MM.1S (cell line): ENCODE measurements around the gene SELENOO.

Experiments
- DNase-seq: peaks from one replicate; pipeline ENCODE4 v3.0.0-alpha.2; 2015
- H2AFZ ChIP-seq: fragments of 300-600 bp; sonication (generic); 2 replicates; pipeline ENCODE4 v1.6.0; 2016; ENCODE audit warnings: antibody characterized with exemption, low read length
- H3F3A ChIP-seq: fragments of 300-600 bp; sonication (generic); 2 replicates; pipeline ENCODE4 v1.6.1; 2016; ENCODE audit warnings: mild to moderate bottlenecking, antibody characterized with exemption, low read length, moderate library complexity, mixed read lengths; ENCODE audit not compliant: insufficient read depth
- H3K27ac ChIP-seq: fragments of 300-600 bp; sonication (generic); 2 replicates; pipeline ENCODE4 v1.5.1; 2016; ENCODE audit warnings: mild to moderate bottlenecking, low read length
- H3K27me3 ChIP-seq: fragments of 300-600 bp; sonication (generic); replicated peaks from 2 replicates; pipeline ENCODE4 v1.6.0; 2016; ENCODE audit warnings: low read length; ENCODE audit not compliant: insufficient read depth
- H3K36me3 ChIP-seq: fragments of 300-600 bp; sonication (generic); replicated peaks from 2 replicates; pipeline ENCODE4 v1.6.1; 2016; ENCODE audit warnings: mild to moderate bottlenecking, low read length, mixed read lengths; ENCODE audit not compliant: insufficient read depth
- H3K4me1 ChIP-seq: fragments of 300-600 bp; sonication (generic); 2 replicates; pipeline ENCODE4 v1.6.1; 2016; ENCODE audit warnings: low read length, mixed read lengths
- H3K4me2 ChIP-seq: fragments of 300-600 bp; sonication (generic); 2 replicates; pipeline ENCODE4 v1.6.0; 2016; ENCODE audit warnings: low read depth, low read length
- H3K4me3 ChIP-seq: fragments of 300-600 bp; sonication (generic); 2 replicates; pipeline ENCODE4 v1.5.1; 2016; ENCODE audit warnings: low read length, mixed read lengths
- H3K79me2 ChIP-seq: fragments of 300-600 bp; sonication (generic); 2 replicates; pipeline ENCODE4 v1.6.1; 2016; ENCODE audit warnings: mixed run types, low read length, mixed read lengths
- H3K9ac ChIP-seq: fragments of 300-600 bp; sonication (generic); 2 replicates; pipeline ENCODE4 v1.6.1; 2016; ENCODE audit warnings: low read length, mixed read lengths
- H3K9me2 ChIP-seq: fragments of 300-600 bp; sonication (generic); replicated peaks from 2 replicates; pipeline ENCODE4 v1.6.1; 2016; ENCODE audit warnings: mild to moderate bottlenecking, low read length, mixed read lengths; ENCODE audit not compliant: insufficient read depth
- H3K9me3 ChIP-seq: fragments of 300-600 bp; sonication (generic); replicated peaks from 2 replicates; pipeline ENCODE4 v1.6.1; 2016; ENCODE audit warnings: mild to moderate bottlenecking, low read length, mixed read lengths; ENCODE audit not compliant: insufficient read depth
- H4K20me1 ChIP-seq: fragments of 300-600 bp; sonication (generic); 2 replicates; pipeline ENCODE4 v1.6.1; 2016; ENCODE audit warnings: mild to moderate bottlenecking, low read length, moderate library complexity, mixed read lengths; ENCODE audit not compliant: insufficient read depth
- EZH2 ChIP-seq: fragments of 300-600 bp; sonication (generic); optimal IDR thresholded peaks from 2 replicates; pipeline ENCODE3; 2017; ENCODE audit warnings: low read depth, mild to moderate bottlenecking, antibody characterized with exemption, low read length, mixed read lengths
- EZH2phosphoT487 ChIP-seq: fragments of 300-600 bp; sonication (generic); IDR thresholded peaks from 2 replicates; pipeline ENCODE4 v1.6.1; 2018; ENCODE audit warnings: antibody characterized with exemption, low read length
- TF ChIP-seq, protein P1 (sequence below): fragments of 300-600 bp; sonication (generic); IDR thresholded peaks from 2 replicates; pipeline ENCODE4 v1.5.1; 2016; ENCODE audit warnings: antibody characterized with exemption, low read length, mixed read lengths

Gene SELENOO

GRCh38 chr22:50248196-50249081, 47.6 kb downstream of the SELENOO start:
- Histone ChIP-seq H2AFZ (no peak overlapping the region), H3K4me2 (peak overlapping the region; percentile 28; the same call in 1 of the 2 replicates), H3F3A (peaks cover 46% of the 10 kb centered on the region), H3K4me3 (no peak overlapping the region), H3K4me1 (peaks cover 36% of the 10 kb centered on the region), H3K9me2 (no peaks in the 10 kb centered on the region), H4K20me1 (no peaks in the 10 kb centered on the region), H3K9me3 (no peaks in the 10 kb centered on the region), H3K79me2 (peaks cover 53% of the 10 kb centered on the region), H3K36me3 (no peaks in the 10 kb centered on the region), H3K27ac (peak overlapping the region; percentile 69; the same call in 1 of the 2 replicates), H3K9ac (peak overlapping the region; percentile 34), H3K27me3 (no peaks in the 10 kb centered on the region)
- TF ChIP-seq, protein P1, sequence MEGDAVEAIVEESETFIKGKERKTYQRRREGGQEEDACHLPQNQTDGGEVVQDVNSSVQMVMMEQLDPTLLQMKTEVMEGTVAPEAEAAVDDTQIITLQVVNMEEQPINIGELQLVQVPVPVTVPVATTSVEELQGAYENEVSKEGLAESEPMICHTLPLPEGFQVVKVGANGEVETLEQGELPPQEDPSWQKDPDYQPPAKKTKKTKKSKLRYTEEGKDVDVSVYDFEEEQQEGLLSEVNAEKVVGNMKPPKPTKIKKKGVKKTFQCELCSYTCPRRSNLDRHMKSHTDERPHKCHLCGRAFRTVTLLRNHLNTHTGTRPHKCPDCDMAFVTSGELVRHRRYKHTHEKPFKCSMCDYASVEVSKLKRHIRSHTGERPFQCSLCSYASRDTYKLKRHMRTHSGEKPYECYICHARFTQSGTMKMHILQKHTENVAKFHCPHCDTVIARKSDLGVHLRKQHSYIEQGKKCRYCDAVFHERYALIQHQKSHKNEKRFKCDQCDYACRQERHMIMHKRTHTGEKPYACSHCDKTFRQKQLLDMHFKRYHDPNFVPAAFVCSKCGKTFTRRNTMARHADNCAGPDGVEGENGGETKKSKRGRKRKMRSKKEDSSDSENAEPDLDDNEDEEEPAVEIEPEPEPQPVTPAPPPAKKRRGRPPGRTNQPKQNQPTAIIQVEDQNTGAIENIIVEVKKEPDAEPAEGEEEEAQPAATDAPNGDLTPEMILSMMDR: no peak
- TF ChIP-seq EZH2phosphoT487 (no peak), EZH2 (no peak)
- no peak for DNase-seq

DNA sequence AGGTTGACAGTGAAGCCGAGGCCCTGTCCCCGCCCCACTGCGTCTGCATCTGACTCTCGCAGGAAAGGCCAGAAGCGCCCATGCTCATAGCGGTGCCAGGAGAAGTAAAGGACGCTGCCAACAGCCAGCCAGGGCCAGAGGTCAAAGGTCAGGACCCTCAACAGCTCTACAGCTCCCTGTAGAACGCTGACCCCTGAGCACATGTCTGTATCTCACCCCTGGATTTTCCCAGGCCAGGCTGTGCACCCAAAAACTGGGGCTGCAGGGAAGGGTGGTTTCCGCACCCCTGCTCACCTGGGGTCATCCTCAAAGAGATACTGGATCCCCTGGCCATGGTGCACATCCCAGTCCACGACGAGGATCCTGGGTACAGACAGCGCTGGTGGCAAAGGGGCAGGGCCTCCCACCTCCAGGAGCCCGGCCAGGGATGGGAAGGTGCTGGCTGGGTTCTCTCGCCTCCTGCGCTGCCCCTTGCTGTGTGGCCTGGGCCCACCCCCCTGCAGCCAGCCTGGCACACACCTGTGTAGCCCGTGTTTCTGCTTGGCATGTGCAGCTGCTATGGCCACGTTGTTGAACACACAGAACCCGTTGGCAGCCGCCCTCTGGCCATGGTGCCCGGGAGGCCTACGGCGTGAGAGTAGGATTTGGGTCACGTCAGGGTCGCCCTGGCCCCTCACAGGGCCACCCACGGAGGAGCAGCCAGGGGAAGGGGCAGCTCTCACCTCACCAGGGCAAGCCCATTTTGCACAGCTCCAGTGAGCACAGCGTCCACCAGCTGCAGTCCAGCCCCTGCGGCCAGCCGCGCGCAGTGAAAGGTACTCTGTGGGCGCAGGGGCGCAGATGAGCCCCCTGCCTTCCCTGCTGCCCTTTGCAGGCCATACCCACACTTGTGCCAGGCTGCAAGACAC, 48.8 kb downstream of the SELENOO start:
- no peak overlapping the region for H2AFZ ChIP-seq
- H3K9ac ChIP-seq: 0 out of 2 replicates have a peak overlapping the region, but pooled peaks have one; percentile 92
- H3K9me2 ChIP-seq: no peaks in the 10 kb centered on the region
- H3K4me1 ChIP-seq: peaks cover 36% of the 10 kb centered on the region
- no peak for DNase-seq
- H3K4me3 ChIP-seq: peak overlapping the region; percentile 88
- peaks cover 41% of the 10 kb centered on the region for H3K79me2 ChIP-seq
- H3K4me2 ChIP-seq: peak overlapping the region; percentile 93
- TF ChIP-seq EZH2phosphoT487: no peak
- no peaks in the 10 kb centered on the region for H3K27me3 ChIP-seq
- H3K27ac ChIP-seq: no peak overlapping the region
- H3K36me3 ChIP-seq: no peaks in the 10 kb centered on the region
- H4K20me1 ChIP-seq: no peaks in the 10 kb centered on the region
- no peaks in the 10 kb centered on the region for H3K9me3 ChIP-seq
- peaks cover 36% of the 10 kb centered on the region for H3F3A ChIP-seq

GRCh38 chr22:50250249-50250554, 49.4 kb downstream of the SELENOO start:
- peak overlapping the region; percentile 68; the same call in 1 of the 2 replicates for H3K27ac ChIP-seq

More at GRCh38 chr22:50250249-50250554, 49.4 kb downstream of the SELENOO start:
- Histone ChIP-seq H4K20me1 (no peaks in the 10 kb centered on the region), H3K27me3 (no peaks in the 10 kb centered on the region), H3K36me3 (no peaks in the 10 kb centered on the region), H3K9me3 (no peaks in the 10 kb centered on the region), H3K79me2 (peaks cover 39% of the 10 kb centered on the region), H2AFZ (no peak overlapping the region), H3K4me3 (peak overlapping the region; percentile 88), H3K9ac (peak overlapping the region; percentile 92), H3K4me2 (peak overlapping the region; percentile 93), H3K4me1 (peaks cover 36% of the 10 kb centered on the region), H3F3A (peaks cover 34% of the 10 kb centered on the region), H3K9me2 (no peaks in the 10 kb centered on the region)
- TF ChIP-seq, protein P1: no peak
- no peak for DNase-seq
